Motor neuron (in vitro differentiated cells): ENCODE measurements around the gene SEH1L. TPM values are rescaled to one million over a fixed set of nuclear protein-coding genes. Genes with fewer than 3 reads are reported as not detected.
"Not testable (repeated sequence)": the region's sequence is repeated elsewhere in the genome, so short reads cannot be mapped to it uniquely, and the experiment has no call there.

Experiments
- ATAC-seq, 8 experiments: fragments of 200-7000 bp; cut with Tn5 transposase; replicated peaks in 6 of 8; 2 replicates each; pipeline ENCODE4 v1.8.0; 2021; ENCODE audit warnings: mild to moderate bottlenecking in 8 of 8, moderate library complexity in 8 of 8
- H3K27ac ChIP-seq, 2 donors: fragments of 250-450 bp; sonication (Bioruptor Pico); 2 replicates each; pipeline ENCODE4 v1.9.0; 2021; ENCODE audit warnings: antibody characterized with exemption in 2 of 2, mild to moderate bottlenecking in 2 of 2, moderate library complexity in 1 of 2
- H3K4me1 ChIP-seq, 2 donors: fragments of 250-450 bp; sonication (Bioruptor Pico); replicated peaks in 1 of 2; 2 replicates each; pipeline ENCODE4 v1.6.1; 2021; ENCODE audit warnings: antibody characterized with exemption in 2 of 2, mild to moderate bottlenecking in 2 of 2, moderate library complexity in 1 of 2
- H3K4me3 ChIP-seq, 5 donors: fragments of 250-450 bp; sonication (Bioruptor Pico); 2 replicates each; pipeline ENCODE4 v1.9.0; 2021; ENCODE audit warnings: antibody characterized with exemption in 5 of 5, mild to moderate bottlenecking in 5 of 5, moderate library complexity in 4 of 5
- WGBS, 10 experiments: fragments of 450-650 bp; shearing (Covaris generic); methylation state at CpG; one replicate each; pipeline ENCODE4 v1.0.0; 2022; 5-methylcytosine and 5-hydroxymethylcytosine counted together
- in situ Hi-C, 9 experiments: fragments of 400-800 bp; cut with MboI; loops; one replicate each; pipeline ENCODE4 v1.15.0; 2021; ENCODE audit warnings: low sequenced_read_pairs in 9 of 9, low pct_unique_long_range_greater_than_20kb in 2 of 9; ENCODE audit not compliant: unreplicated experiment in 9 of 9
- total RNA-seq, 8 experiments: library from RNA; unstranded; fragments of 300-600 nt; gene quantifications; 2 replicates each; pipeline versions ENCODE4 v1.2.3 to v1.2.4, GENCODE V29; 2022

Gene SEH1L
- total RNA-seq, 8 experiments from 2014 or later = 11.9 to 51.6 (median 22.5) TPM

- Histone ChIP-seq H3K4me3 (no peak overlapping the region), H3K4me1 (peaks cover 4 to 7% of the 10 kb centered on the region in 2 donors), H3K27ac (no peak overlapping the region)
- in situ Hi-C loops = loop anchor here in 1 of 9 experiments (25.0 kb wide), 1 partner anchor 98 kb away; no protein-coding TSS in a partner anchor
- 67 to 100% (median 94%) methylated on average over 2 to 7 of the region's 8 CpGs for WGBS, 10 experiments
- no peak for ATAC-seq
Measured at GRCh38 chr18:12989397-12990122, 41.7 kb downstream of the SEH1L start.

DNA sequence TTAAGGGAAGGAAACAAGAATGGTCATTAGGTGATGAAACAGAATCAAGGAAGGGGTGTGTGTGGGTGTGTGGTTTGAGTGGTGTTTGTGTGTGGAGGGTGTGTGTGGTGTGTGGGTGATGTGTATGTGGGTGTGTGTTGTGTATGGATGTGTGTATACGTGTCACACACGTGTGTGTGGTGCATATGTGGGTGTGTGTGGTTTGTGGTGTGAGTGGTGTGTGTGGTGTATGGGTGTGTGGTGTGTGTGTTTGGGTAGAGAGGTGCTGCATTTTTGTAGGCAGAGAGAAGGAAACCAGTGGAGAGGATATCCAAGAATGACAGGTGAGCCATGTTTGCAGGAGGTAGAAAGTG, 42.3 kb downstream of the SEH1L start:
- no peak overlapping the region for H3K27ac ChIP-seq
- peaks cover 4 to 7% of the 10 kb centered on the region in 2 donors for H3K4me1 ChIP-seq
- WGBS, 10 experiments = 0 to 63% (median 40%) methylated on average over 1 to 2 of the region's 2 CpGs; no CpG with 5 or more reads in 3 of the 10 experiments
- H3K4me3 ChIP-seq = peak overlapping the region in 3 of 5 donors; percentile 55 to 92 (median 83)
- no peak for ATAC-seq
- in situ Hi-C loops = loop anchor here in 1 of 9 experiments (25.0 kb wide), 1 partner anchor 97 kb away; no protein-coding TSS in a partner anchor

GRCh38 chr18:12990641-12990966, 42.8 kb downstream of the SEH1L start:
- Histone ChIP-seq H3K27ac (peak overlapping the region in 1 of 2 donors; percentile 65), H3K4me3 (peak overlapping the region; percentile 55 to 96 (median 87)), H3K4me1 (peaks cover 4 to 7% of the 10 kb centered on the region in 2 donors)
- 0 to 9% (median 3%) methylated on average over 3 to 7 of the region's 11 CpGs; no CpG with 5 or more reads in 2 of the 10 experiments for WGBS, 10 experiments
- peak in 4 of 8 experiments; percentile 0 to 16 (median 2) for ATAC-seq
- in situ Hi-C loops = loop anchor here in 1 of 9 experiments (25.0 kb wide), 1 partner anchor 97 kb away; no protein-coding TSS in a partner anchor

DNA sequence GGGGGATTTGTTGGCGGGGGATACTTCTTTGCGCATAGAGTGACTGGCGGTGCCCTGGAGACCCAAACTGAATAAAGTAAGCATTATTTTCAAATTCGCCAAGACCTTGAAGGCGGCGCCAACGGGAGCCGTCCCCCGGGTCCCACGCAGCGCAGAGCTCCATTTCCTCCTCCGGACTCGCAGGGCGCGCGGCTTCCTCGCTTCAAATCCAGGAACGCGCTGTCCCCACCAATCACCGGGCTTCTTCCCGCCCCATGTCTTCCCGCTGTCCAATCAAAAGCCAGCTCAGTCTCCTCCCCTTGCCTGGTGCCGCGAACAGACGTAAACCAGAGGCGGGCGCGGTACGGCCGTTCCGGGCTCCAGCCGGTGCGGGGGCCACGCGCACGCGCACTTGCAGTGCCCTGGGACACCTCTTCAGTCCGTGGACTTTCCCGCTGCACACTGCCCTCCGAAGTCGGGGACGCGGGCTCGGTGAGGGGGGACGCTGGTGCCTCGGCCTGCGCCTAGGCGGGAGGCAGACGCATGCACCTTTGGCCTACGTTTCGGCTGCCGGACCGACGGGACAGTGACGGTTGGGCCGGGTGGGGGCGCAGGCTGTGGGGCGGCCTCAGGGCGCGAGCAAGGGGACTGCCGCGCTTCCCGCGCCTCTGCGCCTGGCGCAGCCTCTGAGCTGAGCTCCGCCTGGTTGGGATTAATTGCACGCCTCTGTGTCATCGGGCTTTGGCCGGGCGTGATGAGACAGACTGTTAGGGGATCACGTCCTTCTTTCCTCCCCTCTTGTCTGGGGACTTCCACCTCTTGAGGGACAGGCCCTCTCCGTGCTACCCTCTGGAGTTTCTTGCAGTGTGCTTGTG, 43.4 kb downstream of the SEH1L start, which contains the start of gene CEP192:
Gene CEP192, plus strand, starts transcription at position 396 of the 854 bp plus-strand sequence. CDS start 8,063 bp downstream, outside the sequence.
- peak; percentile 87 to 95 (median 93) for ATAC-seq
- 0 to 4% (median 0%) methylated on average over 2 to 32 of the region's 73 CpGs; no CpG with 5 or more reads in 5 of the 10 experiments for WGBS, 10 experiments
- H3K4me3 ChIP-seq = peak within 1 kb of the TSS; percentile 55 to 96 (median 87)
- peaks cover 4 to 7% of the 10 kb centered on the region in 2 donors for H3K4me1 ChIP-seq
- in situ Hi-C loops = loop anchor here in 1 of 9 experiments (25.0 kb wide), 1 partner anchor 96 kb away; no protein-coding TSS in a partner anchor
- peak within 1 kb of the TSS; percentile 81 to 89 for H3K27ac ChIP-seq

- WGBS, 10 experiments = 0 to 4% (median 0%) methylated on average over 1 to 6 of the region's 7 CpGs; no CpG with 5 or more reads in 1 of the 10 experiments
- Histone ChIP-seq H3K4me1 (peaks cover 4 to 7% of the 10 kb centered on the region in 2 donors), H3K27ac (peak overlapping the region; percentile 81 to 89), H3K4me3 (peak overlapping the region; percentile 55 to 96 (median 87))
- no peak for ATAC-seq
- in situ Hi-C loops = loop anchor here in 1 of 9 experiments (25.0 kb wide), 1 partner anchor 96 kb away; no protein-coding TSS in a partner anchor
Measured at GRCh38 chr18:12991821-12992179, 44.0 kb downstream of the SEH1L start.

DNA sequence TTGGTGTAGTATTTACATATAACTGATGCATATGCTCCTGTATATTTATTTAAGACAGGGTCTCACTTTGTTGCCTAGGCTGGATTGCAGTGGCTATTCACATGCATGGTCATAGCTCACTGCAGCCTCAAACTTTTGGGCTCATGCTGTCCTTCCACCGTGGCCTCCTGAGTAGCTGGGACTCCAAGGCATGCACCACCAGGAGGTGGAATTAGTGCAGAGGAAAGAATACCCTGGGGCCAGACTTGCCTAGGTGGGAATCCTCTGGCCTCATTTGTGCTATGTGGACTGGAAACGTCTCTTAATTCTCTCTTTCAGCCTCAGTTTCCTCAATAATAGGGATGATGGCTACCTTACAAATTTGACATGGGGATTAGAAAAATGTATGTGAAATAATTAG, 45.6 kb downstream of the SEH1L start:
- Histone ChIP-seq H3K4me1 (peaks cover 4 to 7% of the 10 kb centered on the region in 2 donors), H3K27ac (no peak overlapping the region), H3K4me3 (no peak overlapping the region)
- WGBS, 10 experiments = 50 to 100% (median 80%) methylated on average over 1 to 2 of the region's 2 CpGs; no CpG with 5 or more reads in 2 of the 10 experiments
- in situ Hi-C loops = loop anchor here in 1 of 9 experiments (25.0 kb wide), 1 partner anchor 94 kb away; no protein-coding TSS in a partner anchor
- ATAC-seq = no peak

GRCh38 chr18:12995424-12995823, 47.6 kb downstream of the SEH1L start:
- H3K4me1 ChIP-seq = peaks cover 4 to 7% of the 10 kb centered on the region in 2 donors
- in situ Hi-C loops = loop anchor here in 1 of 9 experiments (25.0 kb wide), 1 partner anchor 92 kb away; no protein-coding TSS in a partner anchor
- H3K27ac ChIP-seq = no peak overlapping the region
- WGBS, 10 experiments = 86 to 94% (median 91%) methylated on average over 2 of the region's 2 CpGs; no CpG with 5 or more reads in 6 of the 10 experiments
- no peak for ATAC-seq
- no peak overlapping the region for H3K4me3 ChIP-seq

- H3K27ac ChIP-seq = no peak overlapping the region
- 67 to 100% (median 89%) methylated on average over 1 to 5 of the region's 6 CpGs; no CpG with 5 or more reads in 2 of the 10 experiments for WGBS, 10 experiments
- no peak for ATAC-seq
- H3K4me3 ChIP-seq = no peak overlapping the region
- in situ Hi-C loops = loop anchor here in 1 of 9 experiments (25.0 kb wide), 1 partner anchor 91 kb away; no protein-coding TSS in a partner anchor
- H3K4me1 ChIP-seq = peaks cover 4 to 7% of the 10 kb centered on the region in 2 donors
Measured at GRCh38 chr18:12995952-12996477, 48.2 kb downstream of the SEH1L start.

DNA sequence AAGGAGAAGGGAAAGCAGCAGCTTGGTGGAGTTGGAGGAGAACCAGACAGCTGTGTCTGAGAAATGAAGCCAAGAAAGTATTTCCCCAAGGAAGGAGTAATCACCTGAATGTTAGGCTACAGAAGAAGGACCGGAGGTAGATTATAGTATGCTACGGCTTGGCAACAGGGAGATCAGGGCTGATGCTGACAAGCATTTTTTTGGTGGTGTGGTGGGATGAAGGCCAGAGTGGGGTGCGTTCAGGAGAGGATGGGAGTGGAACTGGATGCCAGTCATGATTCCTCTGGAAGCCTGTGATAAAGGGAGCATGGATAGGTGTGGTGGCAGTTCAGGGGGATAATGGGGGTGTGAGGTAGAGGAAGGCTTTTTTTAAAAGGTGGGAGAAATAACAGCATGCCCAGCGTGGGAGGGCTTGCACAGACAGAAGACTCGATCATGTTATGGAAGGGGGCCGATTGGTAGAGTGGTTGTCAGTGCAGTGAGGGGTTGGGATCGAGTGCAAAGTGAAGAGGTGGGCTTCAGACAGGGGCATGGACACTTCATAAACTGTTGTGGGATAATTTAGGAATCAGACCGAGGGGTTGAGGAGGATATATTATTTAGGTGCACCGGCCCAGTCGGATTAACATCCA, 49.0 kb downstream of the SEH1L start:
- peaks cover 4 to 7% of the 10 kb centered on the region in 2 donors for H3K4me1 ChIP-seq
- 80 to 100% (median 95%) methylated on average over 1 to 8 of the region's 10 CpGs; no CpG with 5 or more reads in 3 of the 10 experiments for WGBS, 10 experiments
- in situ Hi-C loops = loop anchor here in 1 of 9 experiments (25.0 kb wide), 1 partner anchor 91 kb away; no protein-coding TSS in a partner anchor
- no peak overlapping the region for H3K4me3 ChIP-seq
- ATAC-seq = no peak
- no peak overlapping the region for H3K27ac ChIP-seq

GRCh38 chr18:12997330-12997729, 49.5 kb downstream of the SEH1L start:
- WGBS, 10 experiments = 78 to 100% (median 100%) methylated on average over 1 to 2 of the region's 2 CpGs; no CpG with 5 or more reads in 3 of the 10 experiments
- in situ Hi-C loops = loop anchor here in 1 of 9 experiments (25.0 kb wide), 1 partner anchor 90 kb away; no protein-coding TSS in a partner anchor
- not testable (repeated sequence) for H3K4me1 ChIP-seq, H3K4me3 ChIP-seq, ATAC-seq, H3K27ac ChIP-seq

GRCh38 chr18:12998332-12999060, 50.7 kb downstream of the SEH1L start:
- ATAC-seq = no peak
- H3K4me3 ChIP-seq = no peak overlapping the region
- no peaks in the 10 kb centered on the region for H3K4me1 ChIP-seq
- no peak overlapping the region for H3K27ac ChIP-seq
- 71 to 100% (median 93%) methylated on average over 1 to 6 of the region's 6 CpGs for WGBS, 10 experiments
- in situ Hi-C loops = loop anchor here in 1 of 9 experiments (25.0 kb wide), 1 partner anchor 89 kb away; no protein-coding TSS in a partner anchor
